PFSK-1 (cell line): ENCODE measurements around the gene SNX13.

Experiments used
- FOXP2 ChIP-seq: optimal IDR thresholded peaks from 2 replicates; pipeline ENCODE3; 2011; ENCODE audit warnings: borderline replicate concordance, control low read depth, inconsistent platforms; ENCODE audit not compliant: insufficient read depth; ENCODE audit errors: extremely low read length, extremely low read depth
- POLR2AphosphoS5 ChIP-seq: IDR thresholded peaks from 2 replicates; pipeline ENCODE4 v1.6.1; 2012; ENCODE audit warnings: low read depth, mild to moderate bottlenecking, control low read depth, low read length, moderate library complexity
- REST ChIP-seq, 2 experiments: IDR thresholded peaks; 2 replicates each; pipeline versions ENCODE4 v1.6.1 to v1.8.0; 2011 to 2012; ENCODE audit warnings: low read depth in 2 of 2, low read length in 2 of 2, control low read depth in 1 of 2, inconsistent platforms in 1 of 2, mild to moderate bottlenecking in 1 of 2, moderate library complexity in 1 of 2; ENCODE audit not compliant: insufficient read depth in 1 of 2
- SIN3A ChIP-seq: IDR thresholded peaks from 2 replicates; pipeline ENCODE4 v1.6.1; 2012; ENCODE audit warnings: mild to moderate bottlenecking, low read length, moderate library complexity, borderline replicate concordance; ENCODE audit not compliant: insufficient read depth
- TAF1 ChIP-seq: IDR thresholded peaks from 2 replicates; pipeline ENCODE4 v1.6.1; 2012; ENCODE audit warnings: low read length, control low read depth, borderline replicate concordance; ENCODE audit not compliant: insufficient read depth

The SNX13 gene

GRCh38 chr7:17903337-17903736 lies 37.0 kb downstream of the SNX13 start:
- no peak for TF ChIP-seq FOXP2
- no peak for TF ChIP-seq SIN3A
- no peak for TF ChIP-seq REST (IDR thresholded peaks at IDR 0.05; ENCODE audit: insufficient read depth in 1 of 2, low read depth in 2 of 2, low read length in 2 of 2)
- no peak for TF ChIP-seq TAF1
- TF ChIP-seq POLR2AphosphoS5, result no peak

- TF ChIP-seq REST (IDR thresholded peaks at IDR 0.05; ENCODE audit: insufficient read depth in 1 of 2, low read depth in 2 of 2, low read length in 2 of 2), result no peak
- no peak for TF ChIP-seq POLR2AphosphoS5
- no peak for TF ChIP-seq SIN3A
- no peak for TF ChIP-seq FOXP2
These were observed 37.7 kb downstream of the SNX13 start for GRCh38 chr7:17902599-17902998.

- TF ChIP-seq FOXP2 (no peak), TAF1 (no peak), POLR2AphosphoS5 (no peak), REST (IDR thresholded peaks at IDR 0.05; ENCODE audit: insufficient read depth in 1 of 2, low read depth in 2 of 2, low read length in 2 of 2) (no peak), SIN3A (no peak)
These were observed 39.8 kb downstream of the SNX13 start for GRCh38 chr7:17900464-17900863.

- TF ChIP-seq SIN3A, result no peak
- no peak for TF ChIP-seq POLR2AphosphoS5
- no peak for TF ChIP-seq FOXP2
- TF ChIP-seq TAF1, result no peak
- TF ChIP-seq REST (IDR thresholded peaks at IDR 0.05; ENCODE audit: insufficient read depth in 1 of 2, low read depth in 2 of 2, low read length in 2 of 2), result no peak
These were observed 42.2 kb downstream of the SNX13 start for GRCh38 chr7:17898111-17898510.

GRCh38 chr7:17887286-17887685 lies 53.0 kb downstream of the SNX13 start:
- no peak for TF ChIP-seq TAF1
- TF ChIP-seq POLR2AphosphoS5, result no peak
- TF ChIP-seq FOXP2, result no peak
- TF ChIP-seq REST (IDR thresholded peaks at IDR 0.05; ENCODE audit: insufficient read depth in 1 of 2, low read depth in 2 of 2, low read length in 2 of 2), result no peak
- TF ChIP-seq SIN3A, result no peak
